Lower lobe of right lung (tissue), 2 donors: ENCODE results near the gene COIL. TPM values are rescaled to one million over a fixed set of nuclear protein-coding genes. Genes with fewer than 3 reads are reported as not detected.

Experiments
- ATAC-seq, 2 donors: fragments of 200-7000 bp; cut with Tn5 transposase; one replicate each; pipeline ENCODE4 v1.9.1; 2020 to 2022; ENCODE audit warnings: mild to moderate bottlenecking in 2 of 2, moderate library complexity in 2 of 2
- DNase-seq: peaks from one replicate; pipeline ENCODE4 v3.0.0-alpha.2; 2020
- H3K27ac ChIP-seq: fragments of 200-600 bp; one replicate; pipeline ENCODE4 v1.8.0; 2022
- H3K27me3 ChIP-seq: fragments of 200-600 bp; one replicate; pipeline ENCODE4 v1.8.0; 2022; ENCODE audit warnings: low read depth
- H3K36me3 ChIP-seq: fragments of 200-600 bp; one replicate; pipeline ENCODE4 v1.8.0; 2022; ENCODE audit warnings: mild to moderate bottlenecking
- H3K4me1 ChIP-seq: fragments of 200-600 bp; one replicate; pipeline ENCODE4 v1.8.0; 2022
- H3K4me3 ChIP-seq: fragments of 200-600 bp; one replicate; pipeline ENCODE4 v1.8.0; 2022; ENCODE audit warnings: mild to moderate bottlenecking
- H3K9me3 ChIP-seq: fragments of 200-600 bp; one replicate; pipeline ENCODE4 v1.8.0; 2022
- intact Hi-C: fragments of 100-400 bp; cut with DNase I; formaldehyde crosslinking; loops from one replicate; pipeline ENCODE4 v1.11.0; 2022
- total RNA-seq: library from RNA; stranded (reverse); fragmentation: NEBNext Ultra II Directional; extraction: Animal tissue kit (Norgen Biotek cat#: 25700); gene quantifications from one replicate; pipeline ENCODE4 v1.2.1, GENCODE V29; 2021
- TF ChIP-seq, protein P1 (sequence below): fragments of 200-600 bp; IDR thresholded peaks from one replicate; pipeline ENCODE4 v1.8.0; 2022; ENCODE audit warnings: antibody characterized with exemption, mild to moderate bottlenecking
- donor health status: DM: no; HTN: yes; CAD: no; lungs with severe emphysema.

The COIL gene
- total RNA-seq, 1 donor from 2014 or later, result 12.4 TPM

DNA sequence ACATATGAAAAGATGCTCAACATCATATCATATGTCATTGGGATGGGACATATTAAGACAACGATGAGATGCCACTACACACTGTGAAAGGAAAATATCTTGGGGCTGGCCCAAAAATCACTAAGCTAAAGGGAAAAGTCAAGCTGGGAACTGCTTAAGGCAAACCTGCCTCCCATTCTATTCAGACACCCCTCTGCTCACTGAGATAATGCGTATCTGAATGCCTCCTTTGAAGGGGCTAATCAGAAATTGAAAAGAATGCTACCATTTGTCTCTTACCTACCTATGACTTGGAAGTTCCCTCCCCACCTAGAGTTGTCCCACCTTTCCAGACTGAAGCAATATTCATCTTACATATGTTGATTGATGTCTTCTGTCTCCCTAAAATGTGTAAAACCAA lies 35.8 kb downstream of the COIL start:
- no peak for DNase-seq
- TF ChIP-seq, protein P1, sequence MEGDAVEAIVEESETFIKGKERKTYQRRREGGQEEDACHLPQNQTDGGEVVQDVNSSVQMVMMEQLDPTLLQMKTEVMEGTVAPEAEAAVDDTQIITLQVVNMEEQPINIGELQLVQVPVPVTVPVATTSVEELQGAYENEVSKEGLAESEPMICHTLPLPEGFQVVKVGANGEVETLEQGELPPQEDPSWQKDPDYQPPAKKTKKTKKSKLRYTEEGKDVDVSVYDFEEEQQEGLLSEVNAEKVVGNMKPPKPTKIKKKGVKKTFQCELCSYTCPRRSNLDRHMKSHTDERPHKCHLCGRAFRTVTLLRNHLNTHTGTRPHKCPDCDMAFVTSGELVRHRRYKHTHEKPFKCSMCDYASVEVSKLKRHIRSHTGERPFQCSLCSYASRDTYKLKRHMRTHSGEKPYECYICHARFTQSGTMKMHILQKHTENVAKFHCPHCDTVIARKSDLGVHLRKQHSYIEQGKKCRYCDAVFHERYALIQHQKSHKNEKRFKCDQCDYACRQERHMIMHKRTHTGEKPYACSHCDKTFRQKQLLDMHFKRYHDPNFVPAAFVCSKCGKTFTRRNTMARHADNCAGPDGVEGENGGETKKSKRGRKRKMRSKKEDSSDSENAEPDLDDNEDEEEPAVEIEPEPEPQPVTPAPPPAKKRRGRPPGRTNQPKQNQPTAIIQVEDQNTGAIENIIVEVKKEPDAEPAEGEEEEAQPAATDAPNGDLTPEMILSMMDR, result no peak
- no peaks in the 10 kb centered on the region for H3K4me1 ChIP-seq
- H3K9me3 ChIP-seq, result peaks cover 5% of the 10 kb centered on the region
- H3K27me3 ChIP-seq, result no peaks in the 10 kb centered on the region
- no peak overlapping the region for H3K4me3 ChIP-seq
- no peak overlapping the region for H3K27ac ChIP-seq
- intact Hi-C loops, result no loop called here
- no peak for ATAC-seq
- no peaks in the 10 kb centered on the region for H3K36me3 ChIP-seq

DNA sequence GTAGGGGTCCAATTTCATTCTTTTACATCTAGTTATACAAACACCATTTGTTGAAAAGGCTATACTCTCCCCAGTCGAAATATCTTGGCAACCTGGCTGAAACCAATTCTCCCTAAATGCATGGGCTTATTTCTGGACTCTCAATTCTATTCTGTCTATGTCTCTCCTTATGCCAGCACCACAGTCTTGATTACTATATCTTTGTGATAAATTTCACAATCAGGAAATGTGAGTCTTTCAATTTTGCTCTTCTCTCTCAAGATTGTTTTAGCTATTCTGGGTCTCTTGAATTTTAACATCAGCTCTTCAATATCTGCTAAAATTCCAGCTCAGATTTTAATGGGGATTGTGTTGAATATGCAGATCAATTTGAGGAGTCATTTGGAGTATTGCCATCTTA lies 41.1 kb downstream of the COIL start:
- Histone ChIP-seq H3K4me3 (no peak overlapping the region), H3K27me3 (no peaks in the 10 kb centered on the region), H3K9me3 (no peaks in the 10 kb centered on the region), H3K27ac (no peak overlapping the region), H3K36me3 (no peaks in the 10 kb centered on the region), H3K4me1 (peaks cover 20% of the 10 kb centered on the region)
- DNase-seq (no peak), ATAC-seq (no peak)
- intact Hi-C loops, result no loop called here
- TF ChIP-seq, protein P1, result no peak

DNA sequence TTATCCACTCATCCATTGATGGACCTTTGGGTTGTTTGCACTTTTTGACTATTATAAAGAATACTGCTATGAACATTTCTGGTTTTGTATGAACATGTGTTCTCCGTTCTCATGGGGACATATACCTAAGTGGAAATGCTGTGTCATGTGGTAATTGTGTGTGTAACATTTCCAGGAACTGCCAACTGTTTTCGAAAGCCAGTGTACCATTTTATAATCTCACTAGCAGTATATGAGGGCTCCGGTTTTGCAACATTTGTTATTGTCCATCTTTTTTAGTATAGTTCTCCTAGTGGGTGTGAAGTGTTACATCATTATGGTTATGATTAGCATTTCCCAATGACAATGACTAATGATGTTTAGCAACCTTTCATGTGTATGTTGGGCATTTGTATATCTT lies 41.9 kb downstream of the COIL start:
- TF ChIP-seq, protein P1, result no peak
- H3K27me3 ChIP-seq, result no peaks in the 10 kb centered on the region
- H3K36me3 ChIP-seq, result no peaks in the 10 kb centered on the region
- peaks cover 21% of the 10 kb centered on the region for H3K4me1 ChIP-seq
- intact Hi-C loops, result no loop called here
- no peak for DNase-seq
- no peak overlapping the region for H3K4me3 ChIP-seq
- peak; percentile 7 to 48 for ATAC-seq
- H3K27ac ChIP-seq, result no peak overlapping the region
- no peaks in the 10 kb centered on the region for H3K9me3 ChIP-seq

DNA sequence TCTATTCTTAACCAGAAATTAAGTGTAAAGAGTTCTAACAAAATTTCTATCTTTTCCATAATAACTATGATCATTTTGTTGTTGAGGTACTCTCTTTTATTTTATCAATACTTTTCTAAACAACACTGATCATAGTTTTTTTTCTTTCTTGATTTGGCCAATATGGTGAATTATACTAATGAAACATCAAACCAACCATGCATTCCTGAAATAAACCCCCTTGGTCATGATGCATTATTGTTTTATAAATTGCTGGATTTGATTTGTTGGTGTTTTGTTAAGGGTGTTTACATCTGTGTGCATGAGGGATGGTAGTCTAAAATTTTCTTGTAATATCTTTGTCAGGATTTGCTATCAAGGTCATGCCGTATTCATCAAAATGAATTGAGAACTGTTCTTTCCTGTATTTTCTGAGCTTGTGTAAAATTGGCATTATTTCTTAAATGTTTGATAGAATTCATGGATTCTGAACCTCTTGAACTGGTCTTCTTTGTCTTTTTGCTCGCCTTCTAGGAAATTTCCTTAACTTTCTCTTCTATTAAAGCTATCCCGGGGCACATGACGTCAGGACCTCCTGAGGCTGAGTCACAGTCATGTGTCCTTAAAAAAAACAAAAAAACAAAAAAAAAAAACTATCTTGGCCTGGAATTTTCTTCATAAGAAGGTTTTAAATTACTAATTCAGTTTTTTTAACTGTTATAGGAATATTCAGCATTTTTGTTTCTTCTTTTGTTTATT lies 43.1 kb downstream of the COIL start:
- H3K4me3 ChIP-seq, result no peak overlapping the region
- no peaks in the 10 kb centered on the region for H3K9me3 ChIP-seq
- DNase-seq (no peak), ATAC-seq (no peak)
- H3K36me3 ChIP-seq, result no peaks in the 10 kb centered on the region
- no peak overlapping the region for H3K27ac ChIP-seq
- intact Hi-C loops, result no loop called here
- TF ChIP-seq, protein P1, result no peak
- peaks cover 21% of the 10 kb centered on the region for H3K4me1 ChIP-seq
- H3K27me3 ChIP-seq, result no peaks in the 10 kb centered on the region

DNA sequence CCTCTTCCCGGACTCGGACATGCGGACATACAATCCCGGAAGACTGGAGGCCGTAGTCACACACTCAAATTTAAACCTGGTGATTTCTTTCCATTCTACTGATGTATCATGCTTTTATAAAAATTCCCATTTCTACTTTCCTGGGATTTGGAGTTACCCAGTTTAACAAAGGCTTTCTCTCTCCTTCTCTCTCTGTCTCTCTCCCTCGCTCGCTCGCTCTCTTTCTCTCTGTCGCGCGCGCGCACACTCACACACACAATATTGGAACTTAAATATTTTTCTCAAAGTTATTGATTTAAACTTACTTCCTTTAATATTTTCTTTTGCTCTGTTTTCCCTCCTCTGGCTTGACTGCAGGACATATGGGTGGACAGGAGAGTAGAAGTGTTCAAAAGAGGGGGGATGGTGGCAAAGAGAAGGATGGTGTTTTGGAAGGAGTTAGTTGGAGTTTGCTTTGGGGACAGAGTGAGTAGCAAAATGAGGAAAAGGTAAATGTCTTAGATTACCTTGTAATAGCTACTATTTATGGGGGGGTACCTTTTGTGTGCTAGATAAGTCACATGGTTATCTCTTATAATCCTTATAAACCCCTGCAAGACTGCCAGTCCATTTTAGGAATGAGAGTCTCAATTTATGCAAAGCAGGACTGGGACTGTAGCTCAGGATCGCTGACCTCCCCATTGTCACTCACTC lies 46.1 kb downstream of the COIL start:
- Histone ChIP-seq H3K27ac (peak overlapping the region; percentile 97), H3K4me1 (peaks cover 46% of the 10 kb centered on the region), H3K36me3 (no peaks in the 10 kb centered on the region), H3K27me3 (no peaks in the 10 kb centered on the region), H3K4me3 (peak overlapping the region; percentile 96), H3K9me3 (no peaks in the 10 kb centered on the region)
- intact Hi-C loops, result no loop called here
- ATAC-seq (peak in 1 of 2 donors; percentile 16), DNase-seq (no peak)
- TF ChIP-seq, protein P1, result no peak
